Suppressor macrophage treated with lipopolysaccharide for 1 hour (primary cell): ENCODE data around the gene LTC4S.

Experiments
- DNase-seq, 3 donors: peaks; one replicate each; pipeline ENCODE4 v3.0.0-alpha.2; 2020 to 2022

Gene LTC4S

GRCh38 chr5:179795863-179796833, 2.4 kb downstream of the LTC4S start:
- DNase-seq = peak; percentile 91 to 97 (median 94)

GRCh38 chr5:179796877-179797608, 3.3 kb downstream of the LTC4S start:
- DNase-seq = no peak

- no peak for DNase-seq
These were observed 4.0 kb downstream of the LTC4S start for GRCh38 chr5:179797741-179798140.

DNA sequence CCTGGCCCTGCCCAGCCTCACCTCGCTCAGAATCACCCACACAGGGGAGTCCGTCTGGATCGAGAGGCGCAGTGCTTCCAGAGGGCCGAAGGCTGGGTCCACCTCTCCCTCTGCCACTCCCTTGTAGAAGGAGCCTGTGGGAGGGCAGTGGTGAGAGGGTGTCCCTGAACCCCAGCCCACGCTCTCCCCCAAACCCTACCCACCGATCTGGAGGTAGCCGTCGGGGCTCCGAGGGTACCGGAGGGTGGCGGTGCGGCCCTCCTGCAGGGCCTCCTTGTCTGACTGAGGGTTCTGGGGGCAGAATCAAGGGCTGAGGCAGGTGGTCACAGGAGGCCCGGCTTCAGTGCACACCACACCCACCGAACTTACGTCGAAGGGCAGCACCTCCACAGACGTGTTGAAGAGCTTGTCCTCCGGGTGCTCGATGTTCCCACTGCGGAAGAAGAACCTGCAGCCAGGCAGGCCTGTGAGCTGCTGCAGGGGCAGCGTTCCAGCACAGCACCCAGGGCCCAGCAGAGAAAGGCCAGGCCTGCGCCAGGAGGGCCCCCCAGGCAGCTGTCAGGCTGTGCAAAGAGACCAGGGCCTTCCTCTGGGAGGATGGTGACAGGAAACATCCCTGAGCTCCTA, 4.5 kb downstream of the LTC4S start:
- no peak for DNase-seq

DNA sequence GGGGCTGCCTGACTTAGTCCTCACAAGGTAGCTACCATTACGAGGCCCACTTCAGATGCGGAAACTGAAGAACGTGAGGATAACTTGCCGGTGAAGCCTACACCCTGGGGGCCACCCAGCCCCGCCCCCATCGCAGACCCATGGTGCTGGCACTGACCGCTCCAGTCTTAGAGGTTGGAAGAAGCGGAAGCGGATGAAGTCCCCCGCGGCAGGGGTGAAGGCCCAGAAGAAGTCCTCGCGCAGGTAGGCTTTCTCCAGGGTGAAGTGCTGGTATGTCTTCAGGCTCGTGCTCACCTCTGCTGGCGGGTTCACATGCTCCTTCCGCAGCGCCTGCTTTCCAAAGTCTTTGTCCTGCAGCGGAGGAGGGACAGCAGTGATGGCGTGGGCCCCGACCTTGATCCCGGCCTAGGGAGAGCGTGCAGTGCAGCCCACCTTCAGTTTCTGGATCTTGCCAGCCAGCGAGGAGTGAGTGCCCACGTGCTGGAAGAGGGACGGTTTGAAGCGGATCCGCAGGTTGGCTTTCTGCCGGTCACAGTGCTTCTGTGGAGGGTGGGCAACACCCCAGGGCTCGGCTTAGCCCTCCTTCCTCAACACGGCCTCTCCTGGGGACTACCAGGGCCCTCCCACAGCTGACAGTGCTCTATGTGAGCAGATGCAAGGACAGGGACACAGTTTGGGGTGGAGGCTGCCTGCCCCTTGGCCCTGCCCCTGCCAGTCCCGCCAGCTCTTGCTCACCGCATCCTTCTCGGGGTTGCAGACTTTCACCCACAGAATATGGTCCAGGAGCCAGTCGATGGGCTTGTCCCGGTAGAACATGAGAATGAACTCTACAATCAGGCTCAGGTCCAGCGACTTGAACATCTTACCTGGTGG, 5.2 kb downstream of the LTC4S start:
- no peak for DNase-seq

DNA sequence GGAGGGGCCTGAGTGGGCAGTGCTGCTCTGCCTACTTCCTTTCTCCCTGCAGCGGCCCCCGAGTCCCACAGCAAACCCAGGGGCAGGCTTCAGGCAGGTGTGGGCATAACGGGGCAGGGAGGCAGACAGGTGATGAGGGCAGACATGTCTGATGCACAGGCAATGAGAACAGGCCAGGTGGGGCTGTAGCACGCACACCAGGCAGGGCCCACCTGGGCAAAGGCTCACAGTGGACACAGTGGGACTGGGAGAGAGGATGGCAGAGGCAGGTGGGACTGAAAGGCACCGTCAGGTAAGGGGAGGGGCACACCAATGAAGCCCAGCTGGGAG, 5.8 kb downstream of the LTC4S start:
- DNase-seq = no peak

- no peak for DNase-seq
These were observed 6.4 kb downstream of the LTC4S start for GRCh38 chr5:179800071-179800695.

GRCh38 chr5:179800696-179801201, 7.0 kb downstream of the LTC4S start:
- no peak for DNase-seq

GRCh38 chr5:179801304-179802206, 7.8 kb downstream of the LTC4S start:
- peak; percentile 85 to 92 (median 86) for DNase-seq

DNA sequence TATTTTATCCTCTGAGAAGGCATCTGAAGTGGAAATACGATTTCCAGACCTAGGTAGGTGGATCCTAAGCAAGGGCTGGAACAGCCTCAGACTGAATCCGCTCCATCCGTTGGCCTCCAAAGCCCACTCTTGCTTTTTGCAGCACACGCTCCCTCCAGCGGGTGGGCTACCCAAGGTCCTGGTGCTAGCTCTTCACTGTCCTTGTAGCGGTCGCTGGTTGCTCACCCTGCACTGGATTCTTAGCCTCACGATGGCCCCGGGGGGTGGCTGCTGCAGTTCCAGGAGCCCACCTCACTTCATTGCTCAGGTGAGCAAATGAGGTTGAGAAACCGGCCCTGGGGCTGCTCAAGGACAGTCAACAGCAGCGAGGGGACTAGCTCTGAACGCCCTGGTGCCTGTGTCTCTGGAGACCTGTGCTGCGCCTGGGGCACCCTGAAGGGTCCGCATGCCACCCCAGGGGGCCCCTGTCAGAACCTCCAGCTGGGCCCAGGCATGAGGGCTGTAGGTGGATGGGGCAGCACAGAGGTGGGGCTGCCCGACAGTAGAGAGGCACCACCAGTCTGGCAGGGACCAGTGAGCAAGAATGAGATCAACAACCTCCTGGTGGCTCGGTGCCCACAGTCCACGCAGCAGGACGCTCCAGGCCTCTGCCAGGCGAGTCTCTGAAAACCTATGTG, 8.6 kb downstream of the LTC4S start:
- DNase-seq = no peak

GRCh38 chr5:179802950-179803562, 9.3 kb downstream of the LTC4S start:
- DNase-seq = no peak

GRCh38 chr5:179803651-179804554, 10.1 kb downstream of the LTC4S start:
- peak; percentile 77 to 85 (median 78) for DNase-seq

DNA sequence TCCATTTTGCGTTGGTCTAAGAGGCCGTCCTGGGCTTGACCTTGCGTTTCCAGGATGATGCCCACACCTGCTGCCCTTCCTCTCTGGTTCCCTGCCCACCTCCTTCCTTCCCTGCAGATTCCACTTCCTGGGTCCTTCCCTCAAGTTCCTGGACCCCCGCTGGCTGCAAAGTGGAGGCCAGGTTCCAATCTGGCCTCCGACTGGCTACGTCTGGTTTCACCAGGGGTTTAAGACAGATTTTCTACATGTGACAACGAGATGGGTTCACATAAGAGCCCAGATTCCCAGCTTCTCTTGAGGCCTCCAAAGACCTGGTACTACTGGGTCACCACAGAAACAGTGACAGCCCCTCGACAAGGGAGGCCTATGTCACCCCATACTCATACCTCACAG, 10.8 kb downstream of the LTC4S start:
- DNase-seq = no peak

DNA sequence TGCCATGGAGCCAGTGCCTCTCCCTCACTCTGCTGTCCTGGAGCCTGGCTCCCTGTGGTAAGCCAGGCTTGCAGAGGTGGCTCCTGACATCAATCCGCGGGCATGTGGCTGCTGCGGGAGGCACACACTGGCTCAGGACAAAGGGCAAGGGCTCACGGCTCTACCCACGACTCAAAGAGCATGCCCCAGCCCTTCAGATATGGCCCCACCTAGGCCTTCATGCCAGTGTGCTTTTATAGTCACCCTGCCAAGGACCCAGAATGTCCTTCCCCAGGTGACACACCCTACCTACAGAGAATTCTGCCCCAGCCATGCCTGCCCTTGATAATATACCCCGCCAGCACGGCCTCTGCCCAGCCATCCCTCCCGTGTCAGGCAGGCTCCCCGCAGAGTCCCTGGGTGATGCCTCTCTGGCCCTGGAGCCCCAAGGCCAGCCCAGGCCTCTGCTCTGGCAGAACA, 11.3 kb downstream of the LTC4S start:
- no peak for DNase-seq

GRCh38 chr5:179805529-179806249, 11.9 kb downstream of the LTC4S start:
- DNase-seq = peak; percentile 61 to 80 (median 70)

GRCh38 chr5:179806250-179807048, 12.7 kb downstream of the LTC4S start, which contains the start of gene MGAT4B:
MGAT4B (minus strand) TSS chr5:179806866; CDS start chr5:179806583, 283 bp downstream.
- peak; percentile 83 to 95 (median 88) for DNase-seq
